Aorta (tissue), 5 donors: ENCODE measurements around the gene CERKL. TPM values are rescaled to one million over a fixed set of nuclear protein-coding genes. Genes with fewer than 3 reads are reported as not detected.

Experiments
- ATAC-seq: fragments of 200-7000 bp; cut with Tn5 transposase; one replicate; pipeline ENCODE4 v1.9.1; 2022; ENCODE audit warnings: moderate library complexity; ENCODE audit not compliant: low FRiP score
- DNase-seq, 2 donors: peaks; one replicate each; pipeline ENCODE4 v3.0.0-alpha.2; 2020
- H3K27ac ChIP-seq, 2 donors: one replicate each; pipeline ENCODE4 v1.5.1; 2013; ENCODE audit warnings: low read length in 2 of 2, mild to moderate bottlenecking in 2 of 2, moderate library complexity in 2 of 2, control low read depth in 1 of 2, inconsistent platforms in 1 of 2, low read depth in 1 of 2
- H3K27me3 ChIP-seq, 2 donors: one replicate each; pipeline ENCODE4 v1.6.1; 2013; ENCODE audit warnings: control low read depth in 1 of 2, low read length in 1 of 2, mild to moderate bottlenecking in 1 of 2, moderate library complexity in 1 of 2; ENCODE audit not compliant: insufficient read depth in 2 of 2, control insufficient read depth in 1 of 2
- H3K36me3 ChIP-seq, 2 donors: one replicate each; pipeline ENCODE4 v1.6.1; 2013; ENCODE audit warnings: control low read depth in 1 of 2, low read length in 1 of 2, mild to moderate bottlenecking in 1 of 2; ENCODE audit not compliant: insufficient read depth in 2 of 2, control insufficient read depth in 1 of 2
- H3K4me1 ChIP-seq, 2 donors: one replicate each; pipeline ENCODE4 v1.6.1; 2013; ENCODE audit warnings: low read length in 2 of 2, control low read depth in 1 of 2, mild to moderate bottlenecking in 1 of 2, moderate library complexity in 1 of 2; ENCODE audit not compliant: insufficient read depth in 2 of 2, control insufficient read depth in 1 of 2
- H3K4me3 ChIP-seq, 2 donors: one replicate each; pipeline ENCODE4 v1.5.1; 2013; ENCODE audit warnings: low read length in 2 of 2, control low read depth in 1 of 2, mild to moderate bottlenecking in 1 of 2
- H3K9me3 ChIP-seq: one replicate; pipeline ENCODE4 v1.6.1; 2013; ENCODE audit warnings: mild to moderate bottlenecking, low read length; ENCODE audit not compliant: control insufficient read depth
- WGBS, 2 donors: extraction: QIAGEN DNeasy Blood & Tissue Kit; methylation state at CpG; one replicate each; pipeline ENCODE4 v1.1.7; 2013; 5-methylcytosine and 5-hydroxymethylcytosine counted together
- intact Hi-C, 2 donors: fragments of 100-400 bp; cut with DNase I; formaldehyde crosslinking; loops; one replicate each; pipeline versions ENCODE4 v1.14.2 to v1.15.0; 2022
- polyA plus RNA-seq, 2 donors: library from polyadenylated mRNA; stranded (reverse); fragments of 200-250 nt; gene quantifications; one replicate each; pipeline ENCODE4 v1.2.3, GENCODE V29; 2013
- total RNA-seq, 2 donors: library from RNA; stranded (reverse); fragmentation: NEBNext Ultra II Directional; extraction: Animal tissue kit (Norgen Biotek cat#: 25700); gene quantifications; one replicate each; pipeline ENCODE4 v1.2.1, GENCODE V29; 2021
- donor health status: healthy with polysubstance abuse.
- donor health status: Bipolar disorder and iron deficiency.
- donor health status: DM: no; HTN: no; CAD: no.
- donor health status: DM: no; HTN: no; CAD: no.
- donor health status: DM: yes; HTN: yes; CAD: no.

Gene CERKL
- total and polyA plus RNA-seq, 4 donors: 0.13 to 0.38 TPM; not detected in 2

- H3K36me3 ChIP-seq: no peaks in the 10 kb centered on the region
- no peak overlapping the region for H3K27ac ChIP-seq
- no peaks in the 10 kb centered on the region for H3K4me1 ChIP-seq
- DNase-seq (no peak), ATAC-seq (no peak)
- no peaks in the 10 kb centered on the region for H3K27me3 ChIP-seq
- no peaks in the 10 kb centered on the region for H3K9me3 ChIP-seq
- H3K4me3 ChIP-seq: no peak overlapping the region
- WGBS, 2 donors: 77 to 83% methylated on average over 1 of the region's 1 CpG
- intact Hi-C loops: no loop called here
These were observed 13.8 kb downstream of the CERKL start for GRCh38 chr2:181643151-181643550.

DNA sequence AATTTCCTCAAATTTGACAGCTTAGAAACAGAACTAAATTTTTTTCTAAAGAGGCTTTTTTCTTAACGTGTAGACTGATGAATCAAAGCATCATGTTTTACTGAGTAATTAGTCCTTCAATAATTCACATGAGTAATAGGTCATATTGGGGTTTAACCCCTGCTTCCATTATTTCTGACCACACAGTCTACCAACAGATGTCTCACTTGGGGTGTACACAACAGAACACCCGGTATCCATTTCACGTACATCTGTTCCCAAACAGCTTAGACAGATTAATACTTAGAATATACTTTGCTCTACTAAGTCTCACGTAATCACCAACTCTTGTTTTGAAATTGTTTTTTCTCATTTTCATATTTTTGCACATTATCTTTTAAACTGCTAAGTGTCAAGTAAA, 14.8 kb downstream of the CERKL start:
- no peak overlapping the region for H3K27ac ChIP-seq
- ATAC-seq (no peak), DNase-seq (no peak)
- H3K36me3 ChIP-seq: no peaks in the 10 kb centered on the region
- WGBS, 2 donors: 66 to 76% methylated on average over 4 of the region's 4 CpGs
- H3K4me3 ChIP-seq: no peak overlapping the region
- no peaks in the 10 kb centered on the region for H3K9me3 ChIP-seq
- no peaks in the 10 kb centered on the region for H3K27me3 ChIP-seq
- intact Hi-C loops: no loop called here
- H3K4me1 ChIP-seq: no peaks in the 10 kb centered on the region

DNA sequence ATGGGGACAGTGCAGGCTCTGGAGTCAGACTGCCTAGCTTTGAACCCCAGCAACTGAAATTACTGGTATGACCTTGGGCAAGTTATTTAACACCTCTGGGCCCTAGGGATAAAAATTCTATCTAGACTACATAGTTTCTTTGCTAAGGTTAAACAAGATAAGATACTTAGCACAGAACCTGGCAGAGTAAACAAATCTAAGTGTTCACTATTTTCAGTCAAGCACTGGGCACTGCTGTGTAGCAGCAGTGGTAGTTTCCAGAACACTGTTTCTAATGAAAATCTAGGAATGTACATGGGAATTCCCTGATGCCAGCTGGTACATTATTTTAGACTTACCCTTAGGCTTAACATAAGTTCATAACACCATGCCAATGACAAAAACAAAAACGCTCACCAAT, 17.2 kb downstream of the CERKL start:
- Histone ChIP-seq H3K4me1 (no peaks in the 10 kb centered on the region), H3K4me3 (no peak overlapping the region), H3K9me3 (no peaks in the 10 kb centered on the region), H3K27ac (no peak overlapping the region), H3K27me3 (no peaks in the 10 kb centered on the region), H3K36me3 (no peaks in the 10 kb centered on the region)
- 28 to 32% methylated on average over 1 of the region's 1 CpG for WGBS, 2 donors
- intact Hi-C loops: no loop called here
- ATAC-seq (no peak), DNase-seq (no peak)

- Histone ChIP-seq H3K4me3 (no peak overlapping the region), H3K36me3 (no peaks in the 10 kb centered on the region), H3K9me3 (peaks cover 2% of the 10 kb centered on the region), H3K27ac (no peak overlapping the region), H3K4me1 (no peaks in the 10 kb centered on the region), H3K27me3 (no peaks in the 10 kb centered on the region)
- intact Hi-C loops: no loop called here
- 81 to 82% methylated on average over 4 of the region's 4 CpGs for WGBS, 2 donors
- ATAC-seq: no peak
- no peak for DNase-seq
These were observed 24.0 kb downstream of the CERKL start for GRCh38 chr2:181632733-181633401.

DNA sequence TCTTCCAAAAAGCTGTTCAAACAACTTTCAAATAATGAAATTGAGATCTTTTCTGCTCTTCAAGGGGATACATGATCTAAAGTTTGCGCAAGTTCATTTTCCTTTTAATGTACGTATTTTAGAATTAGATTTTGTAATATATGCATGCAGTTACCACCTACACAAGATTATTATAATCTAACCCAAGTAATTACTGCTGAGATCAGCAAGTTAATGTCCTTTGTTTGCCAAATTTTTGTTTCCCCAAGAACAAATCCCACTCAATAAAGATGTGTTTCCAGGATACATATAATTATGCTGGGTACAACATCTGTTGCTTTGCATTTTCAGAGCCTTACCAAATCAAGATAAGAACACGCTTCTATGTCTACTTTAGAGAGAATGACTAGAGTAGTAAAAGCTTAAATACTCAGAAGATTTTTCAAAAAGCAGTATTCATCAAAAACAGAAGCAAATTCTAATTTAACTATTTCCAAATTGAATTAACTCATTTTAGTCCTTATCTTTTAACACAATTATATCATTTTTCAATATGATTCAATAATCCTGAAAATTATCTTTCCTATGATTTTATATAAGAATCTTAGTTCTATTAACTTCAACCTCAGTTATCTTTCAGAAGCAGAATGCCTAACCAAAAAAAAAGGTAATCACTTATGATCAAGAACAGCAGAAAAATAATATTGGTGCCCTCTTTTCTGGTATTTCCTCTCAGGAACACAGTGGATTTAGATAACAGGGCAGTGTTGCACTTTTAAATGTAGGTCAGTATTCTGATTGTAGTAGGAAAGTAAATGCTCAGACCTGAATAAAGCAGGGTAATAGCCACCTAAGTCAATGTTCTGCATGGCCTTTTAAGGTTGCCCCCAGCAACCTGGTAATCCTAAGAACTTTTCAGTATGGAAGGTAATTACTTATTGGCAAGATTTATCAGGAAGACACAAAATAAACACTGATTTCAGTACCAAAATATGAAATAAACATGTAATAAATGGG, 28.0 kb downstream of the CERKL start:
- intact Hi-C loops: no loop called here
- WGBS, 2 donors: 79 to 87% methylated on average over 3 of the region's 3 CpGs
- Histone ChIP-seq H3K9me3 (peaks cover 2% of the 10 kb centered on the region), H3K36me3 (no peaks in the 10 kb centered on the region), H3K4me1 (no peaks in the 10 kb centered on the region), H3K4me3 (no peak overlapping the region), H3K27me3 (no peaks in the 10 kb centered on the region), H3K27ac (no peak overlapping the region)
- no peak for ATAC-seq
- no peak for DNase-seq

GRCh38 chr2:181627545-181627944, 29.4 kb downstream of the CERKL start:
- Histone ChIP-seq H3K9me3 (peaks cover 2% of the 10 kb centered on the region), H3K4me1 (no peaks in the 10 kb centered on the region), H3K27me3 (no peaks in the 10 kb centered on the region), H3K36me3 (no peaks in the 10 kb centered on the region), H3K27ac (no peak overlapping the region), H3K4me3 (no peak overlapping the region)
- ATAC-seq (no peak), DNase-seq (no peak)
- 55 to 64% methylated on average over 3 of the region's 3 CpGs for WGBS, 2 donors
- intact Hi-C loops: no loop called here

- no peak overlapping the region for H3K4me3 ChIP-seq
- ATAC-seq: no peak
- no peaks in the 10 kb centered on the region for H3K36me3 ChIP-seq
These were observed 30.2 kb downstream of the CERKL start for GRCh38 chr2:181626671-181627070.

GRCh38 chr2:181623159-181623558, 33.7 kb downstream of the CERKL start:
- no peaks in the 10 kb centered on the region for H3K27me3 ChIP-seq
- DNase-seq (no peak), ATAC-seq (no peak)
- H3K27ac ChIP-seq: no peak overlapping the region
- H3K9me3 ChIP-seq: no peaks in the 10 kb centered on the region
- H3K36me3 ChIP-seq: no peaks in the 10 kb centered on the region
- no peak overlapping the region for H3K4me3 ChIP-seq
- intact Hi-C loops: no loop called here
- no peaks in the 10 kb centered on the region for H3K4me1 ChIP-seq

More at GRCh38 chr2:181626671-181627070, 30.2 kb downstream of the CERKL start:
- intact Hi-C loops: no loop called here
- H3K9me3 ChIP-seq: peaks cover 2% of the 10 kb centered on the region
- no peaks in the 10 kb centered on the region for H3K4me1 ChIP-seq
- no peak overlapping the region for H3K27ac ChIP-seq
- no peak for DNase-seq
- H3K27me3 ChIP-seq: no peaks in the 10 kb centered on the region
